Neural progenitor cell (in vitro differentiated cells): Measurements from ENCODE around the gene E2F2.

Experiments used
- CTCF ChIP-seq: fragments of 200-600 bp; sonication (generic); IDR thresholded peaks from 2 replicates; pipeline ENCODE4 v1.5.1; 2017; ENCODE audit warnings: antibody characterized with exemption, mild to moderate bottlenecking
- EZH2 ChIP-seq: fragments of 200-600 bp; sonication (generic); IDR thresholded peaks from 2 replicates; pipeline ENCODE4 v1.6.1; 2017; ENCODE audit warnings: antibody characterized with exemption, mild to moderate bottlenecking, moderate library complexity

GRCh38 chr1:23492132-23492720 is 38.8 kb downstream of the E2F2 start:
- TF ChIP-seq CTCF (no peak), EZH2 (no peak)
